Smooth muscle cell (in vitro differentiated cells): ENCODE measurements around the gene ACOT7. TPM values are rescaled to one million over a fixed set of nuclear protein-coding genes. Genes with fewer than 3 reads are reported as not detected.
A peak's percentile ranks its signal among the peaks of the same experiment; 100 is the strongest.

Source experiments
- DNase-seq: peaks from one replicate; lab custom pipeline; 2025; ENCODE audit not compliant: unreplicated experiment; lab: John Stamatoyannopoulos, UW
- H2AFZ ChIP-seq: fragments of 200-600 bp; sonication (generic); 2 replicates; pipeline ENCODE4 v1.6.0; 2016; ENCODE audit warnings: antibody characterized with exemption, low read depth, mild to moderate bottlenecking
- H3F3A ChIP-seq: fragments of 200-600 bp; sonication (generic); 2 replicates; pipeline ENCODE4 v1.6.0; 2017; ENCODE audit warnings: antibody characterized with exemption, low read depth
- H3K27ac ChIP-seq: fragments of 200-600 bp; sonication (generic); 2 replicates; pipeline ENCODE4 v1.5.1; 2016; ENCODE audit warnings: low read depth, mild to moderate bottlenecking
- H3K27me3 ChIP-seq: fragments of 200-600 bp; sonication (generic); 2 replicates; pipeline ENCODE4 v1.6.1; 2016; ENCODE audit warnings: low read depth, mild to moderate bottlenecking
- H3K36me3 ChIP-seq: fragments of 200-600 bp; sonication (generic); 2 replicates; pipeline ENCODE4 v1.5.1; 2016; ENCODE audit warnings: low read depth
- H3K4me1 ChIP-seq: fragments of 200-600 bp; sonication (generic); 2 replicates; pipeline ENCODE4 v1.5.1; 2016; ENCODE audit warnings: low read depth
- H3K4me2 ChIP-seq: fragments of 200-600 bp; sonication (generic); 2 replicates; pipeline ENCODE4 v1.6.0; 2016; ENCODE audit warnings: mild to moderate bottlenecking
- H3K4me3 ChIP-seq: fragments of 200-600 bp; sonication (generic); 2 replicates; pipeline ENCODE4 v1.5.1; 2016; ENCODE audit warnings: mild to moderate bottlenecking
- H3K79me2 ChIP-seq: fragments of 200-600 bp; sonication (generic); 2 replicates; pipeline ENCODE4 v1.6.0; 2016; ENCODE audit warnings: low read depth, mild to moderate bottlenecking
- H3K9ac ChIP-seq: fragments of 200-600 bp; sonication (generic); 2 replicates; pipeline ENCODE4 v1.6.0; 2016; ENCODE audit warnings: low read depth
- H3K9me3 ChIP-seq: fragments of 200-600 bp; sonication (generic); replicated peaks from 2 replicates; pipeline ENCODE4 v1.5.1; 2016; ENCODE audit warnings: low read depth
- H4K20me1 ChIP-seq: fragments of 200-600 bp; sonication (generic); 2 replicates; pipeline ENCODE4 v1.6.0; 2016; ENCODE audit warnings: low read depth
- CTCF ChIP-seq: fragments of 200-600 bp; sonication (generic); IDR thresholded peaks from 2 replicates; pipeline ENCODE4 v1.5.1; 2017; ENCODE audit warnings: borderline replicate concordance, mild to moderate bottlenecking, antibody characterized with exemption; ENCODE audit not compliant: insufficient read depth, poor library complexity, severe bottlenecking
- WGBS: methylation state at CpG from one replicate; pipeline ENCODE4 v1.1.7; 2016; ENCODE audit warnings: low lambda C conversion rate; 5-methylcytosine and 5-hydroxymethylcytosine counted together
- polyA plus RNA-seq: library from polyadenylated mRNA; unstranded; fragments of >200 nt; fragmentation: Nextera tagmentation; extraction: Ambion mirVana; gene quantifications from 2 replicates; pipeline ENCODE4 v1.2.1, GENCODE V29; 2016
- total RNA-seq: library from RNA; depleted of rRNA; stranded (reverse); fragments of >200 nt; gene quantifications from 2 replicates; pipeline ENCODE4 v1.2.3, GENCODE V29; 2014

Gene ACOT7
- total and polyA plus RNA-seq, 2 experiments from 2014 or later = 19.5 to 53.8 TPM

DNA sequence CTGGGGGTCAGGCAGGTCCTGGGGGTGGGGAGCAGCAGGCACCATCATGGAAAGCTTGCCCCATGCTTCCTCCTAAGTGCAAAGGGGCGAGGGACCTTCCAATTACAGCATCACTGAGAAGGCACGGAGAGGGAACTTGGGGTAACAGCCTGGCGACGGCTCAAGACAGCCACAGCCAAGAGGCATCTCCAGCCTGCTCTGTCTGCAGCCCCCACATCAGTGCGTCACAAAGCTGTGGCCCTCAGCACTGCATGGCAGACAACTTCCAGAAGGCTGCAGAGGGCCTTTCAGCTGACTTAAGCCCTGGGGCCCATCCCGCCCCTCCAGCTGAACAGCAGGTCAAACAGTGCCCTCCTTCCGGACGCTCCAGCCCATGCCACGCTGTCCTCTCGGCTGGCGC, 119.5 kb downstream of the ACOT7 start:
- Histone ChIP-seq H3K9me3 (no peaks in the 10 kb centered on the region), H3K36me3 (no peaks in the 10 kb centered on the region), H3K4me2 (peak overlapping the region; percentile 56), H3K4me3 (no peak overlapping the region), H3K27me3 (no peaks in the 10 kb centered on the region), H4K20me1 (peaks cover 3% of the 10 kb centered on the region), H3K27ac (no peak overlapping the region), H3F3A (no peaks in the 10 kb centered on the region), H2AFZ (no peak overlapping the region), H3K9ac (no peak overlapping the region), H3K4me1 (peaks cover 17% of the 10 kb centered on the region), H3K79me2 (no peaks in the 10 kb centered on the region)
- no peak for DNase-seq
- WGBS = 84% methylated on average over 11 of the region's 11 CpGs
- TF ChIP-seq CTCF = no peak

DNA sequence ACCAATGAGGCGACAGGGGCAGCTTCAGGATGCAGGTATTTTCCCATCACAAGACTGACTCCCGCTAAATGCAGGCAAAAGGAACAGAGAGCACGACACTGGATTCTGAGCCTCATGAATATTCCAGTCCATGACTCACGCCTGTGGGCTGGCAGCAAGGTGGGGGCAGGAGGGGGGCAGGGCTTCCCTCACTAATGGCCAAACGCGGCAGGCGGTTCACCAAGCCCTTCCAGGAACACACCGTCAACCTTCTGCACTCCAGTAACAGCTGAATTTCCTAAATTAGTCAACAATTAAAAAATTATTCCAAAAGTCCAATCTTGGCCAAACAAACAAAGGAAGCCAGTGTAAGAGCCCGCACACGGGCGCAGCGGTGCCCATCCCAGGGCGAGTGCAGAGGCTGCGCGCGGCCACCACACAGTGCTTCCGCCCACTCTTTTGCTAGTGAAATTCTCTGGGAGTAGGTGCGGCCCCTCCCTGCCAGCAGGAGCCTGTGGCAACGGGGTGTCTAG, 120.1 kb downstream of the ACOT7 start:
- Histone ChIP-seq H2AFZ (no peak overlapping the region), H3K36me3 (no peaks in the 10 kb centered on the region), H3K9me3 (no peaks in the 10 kb centered on the region), H3F3A (no peaks in the 10 kb centered on the region), H3K4me1 (peaks cover 17% of the 10 kb centered on the region), H3K27me3 (no peaks in the 10 kb centered on the region), H4K20me1 (peaks cover 3% of the 10 kb centered on the region), H3K9ac (no peak overlapping the region), H3K79me2 (no peaks in the 10 kb centered on the region), H3K27ac (no peak overlapping the region), H3K4me3 (no peak overlapping the region), H3K4me2 (peak overlapping the region; percentile 56)
- DNase-seq = peak; percentile 15
- no peak for TF ChIP-seq CTCF
- WGBS = 52% methylated on average over 19 of the region's 19 CpGs

DNA sequence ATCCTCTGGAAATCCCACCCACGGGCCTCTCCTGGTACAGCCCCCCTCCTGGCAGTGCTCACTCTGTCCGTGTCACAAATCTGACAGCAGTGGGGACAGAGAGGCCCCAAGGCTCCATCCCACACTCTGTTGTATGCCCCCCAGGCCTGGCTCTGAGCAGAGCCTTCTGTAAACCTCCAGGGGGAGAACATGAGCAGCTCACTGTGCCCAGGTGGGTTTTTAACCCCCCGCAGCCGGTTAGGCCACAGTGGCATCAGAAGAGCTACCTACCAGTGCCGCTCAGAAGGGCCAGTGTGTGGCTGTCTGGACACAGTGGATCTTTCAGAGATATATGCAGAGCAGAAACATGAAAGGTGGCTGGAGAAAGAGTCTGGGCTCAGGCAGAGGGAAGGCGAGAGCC, 120.7 kb downstream of the ACOT7 start:
- Histone ChIP-seq H3K4me1 (peaks cover 17% of the 10 kb centered on the region), H3K79me2 (no peaks in the 10 kb centered on the region), H3K36me3 (no peaks in the 10 kb centered on the region), H4K20me1 (peaks cover 3% of the 10 kb centered on the region), H3K9me3 (no peaks in the 10 kb centered on the region), H3K9ac (no peak overlapping the region), H3K27me3 (no peaks in the 10 kb centered on the region), H3K4me2 (peak overlapping the region; percentile 56), H2AFZ (no peak overlapping the region), H3F3A (no peaks in the 10 kb centered on the region), H3K27ac (no peak overlapping the region), H3K4me3 (no peak overlapping the region)
- peak; percentile 22 for TF ChIP-seq CTCF
- no peak for DNase-seq
- WGBS = 87% methylated on average over 6 of the region's 6 CpGs

DNA sequence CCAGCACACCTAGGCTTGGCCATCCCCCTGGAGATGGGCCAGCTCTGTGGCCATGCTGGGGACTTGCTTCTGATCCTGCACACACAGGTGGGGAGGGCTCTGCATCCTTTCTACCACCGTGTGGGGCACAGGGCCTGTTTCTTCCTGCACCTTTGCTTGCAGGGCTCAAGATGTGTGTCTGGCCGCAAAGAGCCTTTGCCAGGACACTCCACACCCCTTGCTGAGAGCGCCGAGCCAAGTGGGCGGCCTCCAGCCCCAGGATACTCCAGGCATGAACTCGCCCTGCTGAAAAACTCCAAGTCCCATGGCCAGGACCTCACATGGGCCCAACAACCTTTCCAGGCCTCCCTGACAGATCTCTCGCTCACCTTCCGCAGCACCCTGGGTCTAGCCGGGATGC, 121.1 kb downstream of the ACOT7 start:
- no peak for DNase-seq
- no peak for TF ChIP-seq CTCF
- 81% methylated on average over 8 of the region's 9 CpGs for WGBS
- H3K27ac ChIP-seq = no peak overlapping the region
- no peaks in the 10 kb centered on the region for H3K36me3 ChIP-seq
- no peak overlapping the region for H2AFZ ChIP-seq
- peak overlapping the region; percentile 56 for H3K4me2 ChIP-seq
- no peaks in the 10 kb centered on the region for H3K27me3 ChIP-seq
- H3F3A ChIP-seq = no peaks in the 10 kb centered on the region
- H3K9ac ChIP-seq = no peak overlapping the region
- peaks cover 3% of the 10 kb centered on the region for H4K20me1 ChIP-seq
- no peak overlapping the region for H3K4me3 ChIP-seq
- H3K4me1 ChIP-seq = peaks cover 17% of the 10 kb centered on the region
- no peaks in the 10 kb centered on the region for H3K9me3 ChIP-seq
- H3K79me2 ChIP-seq = no peaks in the 10 kb centered on the region
